SH-SY5Y (cell line): ENCODE measurements around the gene MYT1.

Experiments
- GATA2 ChIP-seq: IDR thresholded peaks from 2 replicates; pipeline ENCODE4 v1.6.1; 2011; ENCODE audit warnings: mild to moderate bottlenecking, low read depth, low read length
- GATA3 ChIP-seq: IDR thresholded peaks from 2 replicates; pipeline ENCODE4 v1.6.1; 2011; ENCODE audit warnings: low read depth, mild to moderate bottlenecking, low read length, moderate library complexity

DNA sequence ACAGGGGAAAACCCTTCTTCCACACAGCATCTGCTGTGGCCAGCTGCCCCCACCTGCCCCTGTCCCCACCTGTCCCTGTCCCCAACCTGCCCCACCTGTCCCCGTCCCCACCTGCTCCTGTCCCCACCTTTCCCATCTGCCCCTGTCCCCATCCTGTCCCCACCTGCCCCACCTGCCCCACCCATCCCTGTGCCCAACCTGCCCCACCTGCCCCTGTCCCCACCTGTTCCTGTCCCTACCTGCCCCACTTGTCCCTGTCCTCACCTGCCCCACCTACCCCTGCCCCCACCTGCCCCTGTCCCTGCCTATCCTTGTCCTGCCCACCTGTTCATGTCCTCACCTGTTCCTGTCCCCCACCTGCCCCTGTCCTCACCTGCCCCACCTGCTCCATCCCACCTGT lies 6.4 kb upstream of the MYT1 start:
- no peak for TF ChIP-seq GATA2
- no peak for TF ChIP-seq GATA3
